PFSK-1 (cell line): ENCODE measurements around the gene YARS1.

Experiments used
- FOXP2 ChIP-seq: optimal IDR thresholded peaks from 2 replicates; pipeline ENCODE3; 2011; ENCODE audit warnings: borderline replicate concordance, control low read depth, inconsistent platforms; ENCODE audit not compliant: insufficient read depth; ENCODE audit errors: extremely low read length, extremely low read depth
- POLR2AphosphoS5 ChIP-seq: IDR thresholded peaks from 2 replicates; pipeline ENCODE4 v1.6.1; 2012; ENCODE audit warnings: low read depth, mild to moderate bottlenecking, control low read depth, low read length, moderate library complexity
- SIN3A ChIP-seq: IDR thresholded peaks from 2 replicates; pipeline ENCODE4 v1.6.1; 2012; ENCODE audit warnings: mild to moderate bottlenecking, low read length, moderate library complexity, borderline replicate concordance; ENCODE audit not compliant: insufficient read depth
- TAF1 ChIP-seq: IDR thresholded peaks from 2 replicates; pipeline ENCODE4 v1.6.1; 2012; ENCODE audit warnings: low read length, control low read depth, borderline replicate concordance; ENCODE audit not compliant: insufficient read depth
- TF ChIP-seq, protein P1 (sequence below), 2 experiments: IDR thresholded peaks; 2 replicates each; pipeline versions ENCODE4 v1.6.1 to v1.8.0; 2011 to 2012; ENCODE audit warnings: low read depth in 2 of 2, low read length in 2 of 2, control low read depth in 1 of 2, inconsistent platforms in 1 of 2, mild to moderate bottlenecking in 1 of 2, moderate library complexity in 1 of 2; ENCODE audit not compliant: insufficient read depth in 1 of 2

Gene YARS1

GRCh38 chr1:32770741-32771548 is 46.2 kb downstream of the YARS1 start:
- TF ChIP-seq FOXP2 (no peak), POLR2AphosphoS5 (no peak), SIN3A (no peak), TAF1 (no peak)
- TF ChIP-seq, protein P1, sequence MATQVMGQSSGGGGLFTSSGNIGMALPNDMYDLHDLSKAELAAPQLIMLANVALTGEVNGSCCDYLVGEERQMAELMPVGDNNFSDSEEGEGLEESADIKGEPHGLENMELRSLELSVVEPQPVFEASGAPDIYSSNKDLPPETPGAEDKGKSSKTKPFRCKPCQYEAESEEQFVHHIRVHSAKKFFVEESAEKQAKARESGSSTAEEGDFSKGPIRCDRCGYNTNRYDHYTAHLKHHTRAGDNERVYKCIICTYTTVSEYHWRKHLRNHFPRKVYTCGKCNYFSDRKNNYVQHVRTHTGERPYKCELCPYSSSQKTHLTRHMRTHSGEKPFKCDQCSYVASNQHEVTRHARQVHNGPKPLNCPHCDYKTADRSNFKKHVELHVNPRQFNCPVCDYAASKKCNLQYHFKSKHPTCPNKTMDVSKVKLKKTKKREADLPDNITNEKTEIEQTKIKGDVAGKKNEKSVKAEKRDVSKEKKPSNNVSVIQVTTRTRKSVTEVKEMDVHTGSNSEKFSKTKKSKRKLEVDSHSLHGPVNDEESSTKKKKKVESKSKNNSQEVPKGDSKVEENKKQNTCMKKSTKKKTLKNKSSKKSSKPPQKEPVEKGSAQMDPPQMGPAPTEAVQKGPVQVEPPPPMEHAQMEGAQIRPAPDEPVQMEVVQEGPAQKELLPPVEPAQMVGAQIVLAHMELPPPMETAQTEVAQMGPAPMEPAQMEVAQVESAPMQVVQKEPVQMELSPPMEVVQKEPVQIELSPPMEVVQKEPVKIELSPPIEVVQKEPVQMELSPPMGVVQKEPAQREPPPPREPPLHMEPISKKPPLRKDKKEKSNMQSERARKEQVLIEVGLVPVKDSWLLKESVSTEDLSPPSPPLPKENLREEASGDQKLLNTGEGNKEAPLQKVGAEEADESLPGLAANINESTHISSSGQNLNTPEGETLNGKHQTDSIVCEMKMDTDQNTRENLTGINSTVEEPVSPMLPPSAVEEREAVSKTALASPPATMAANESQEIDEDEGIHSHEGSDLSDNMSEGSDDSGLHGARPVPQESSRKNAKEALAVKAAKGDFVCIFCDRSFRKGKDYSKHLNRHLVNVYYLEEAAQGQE (IDR thresholded peaks at IDR 0.05; ENCODE audit: insufficient read depth in 1 of 2, low read depth in 2 of 2, low read length in 2 of 2): no peak

GRCh38 chr1:32770221-32770731 is 46.9 kb downstream of the YARS1 start:
- TF ChIP-seq TAF1 (no peak), FOXP2 (no peak), SIN3A (no peak), POLR2AphosphoS5 (no peak)
- TF ChIP-seq, protein P1 (IDR thresholded peaks at IDR 0.05; ENCODE audit: insufficient read depth in 1 of 2, low read depth in 2 of 2, low read length in 2 of 2): no peak

DNA sequence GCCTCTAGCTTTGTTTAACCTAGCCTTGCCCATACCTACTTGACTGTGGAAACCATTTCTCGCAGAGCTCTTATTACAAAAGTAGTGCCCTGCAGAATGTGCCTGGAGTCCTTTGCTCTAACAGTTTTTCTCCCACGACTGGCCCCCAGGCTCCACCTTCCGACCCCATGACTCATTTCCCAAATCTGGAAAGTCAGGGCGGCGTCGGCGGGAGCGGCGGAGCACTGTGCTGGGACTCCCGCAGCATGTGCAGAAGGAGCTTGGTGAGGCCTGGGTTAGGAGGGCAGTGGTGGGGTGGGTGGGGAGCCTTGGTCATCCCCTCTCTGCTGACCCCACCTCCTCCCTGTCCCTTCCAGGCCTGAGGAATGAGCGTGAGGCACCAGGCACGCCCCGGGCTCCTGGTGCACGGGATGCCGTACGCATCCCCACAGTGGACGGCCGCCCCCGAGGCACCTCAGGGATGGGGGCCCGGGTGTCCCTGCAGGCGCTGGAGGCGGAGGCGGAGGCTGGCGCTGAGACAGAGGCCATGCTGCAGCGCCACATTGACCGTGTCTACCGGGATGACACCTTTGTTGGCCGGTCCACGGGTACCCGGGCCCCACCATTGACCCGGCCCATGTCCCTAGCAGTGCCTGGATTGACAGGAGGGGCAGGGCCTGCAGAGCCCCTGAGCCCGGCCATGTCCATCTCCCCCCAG is 47.5 kb downstream of the YARS1 start:
- TF ChIP-seq SIN3A (no peak), POLR2AphosphoS5 (no peak), TAF1 (no peak), FOXP2 (no peak)
- TF ChIP-seq, protein P1 (IDR thresholded peaks at IDR 0.05; ENCODE audit: insufficient read depth in 1 of 2, low read depth in 2 of 2, low read length in 2 of 2): no peak

DNA sequence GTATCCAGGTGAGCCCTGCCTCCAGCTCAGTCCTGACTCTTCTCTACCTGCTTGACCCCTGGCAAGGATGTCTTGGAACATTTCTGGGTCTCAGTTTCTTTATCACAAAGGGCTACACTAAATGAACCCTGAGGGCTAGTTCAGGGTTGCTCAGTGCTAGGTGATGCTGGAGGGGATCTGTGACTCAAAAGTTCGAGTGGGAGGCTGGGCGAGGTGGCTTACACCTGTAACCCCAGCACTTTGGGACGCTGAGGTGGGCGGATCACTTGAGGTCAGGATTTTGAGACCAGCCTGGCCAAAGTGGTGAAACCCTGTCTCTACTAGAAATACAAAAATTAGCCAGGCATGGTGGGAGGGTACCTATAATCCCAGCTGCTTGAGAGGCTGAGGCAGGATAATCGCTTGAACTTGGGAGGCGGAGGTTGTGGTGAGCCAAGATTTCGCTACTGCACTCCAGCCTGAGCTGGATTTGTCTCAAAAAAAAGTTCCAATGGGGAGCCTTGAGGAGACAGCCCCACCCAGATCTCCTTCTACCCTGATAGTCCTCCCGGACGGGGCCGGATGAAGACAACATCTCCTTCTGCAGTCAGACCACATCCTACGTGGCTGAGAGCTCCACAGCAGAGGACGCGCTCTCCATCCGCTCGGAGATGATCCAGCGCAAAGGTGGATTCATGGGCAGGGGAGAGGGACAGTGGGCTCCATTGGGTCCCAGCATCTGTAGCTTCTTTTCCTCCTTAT is 48.9 kb downstream of the YARS1 start:
- TF ChIP-seq SIN3A: no peak
- TF ChIP-seq FOXP2: no peak
- TF ChIP-seq POLR2AphosphoS5: no peak
- TF ChIP-seq, protein P1 (IDR thresholded peaks at IDR 0.05; ENCODE audit: insufficient read depth in 1 of 2, low read depth in 2 of 2, low read length in 2 of 2): no peak
- no peak for TF ChIP-seq TAF1
